Measurements from ENCODE around the gene ELP1. TPM values are rescaled to one million over a fixed set of nuclear protein-coding genes. Genes with fewer than 3 reads are reported as not detected.

ELP1 gene
- total RNA-seq, 4 donors from 2014 or later = 19.1 to 26.4 (median 22.9) TPM

- Histone ChIP-seq H3K27me3 (no peaks in the 10 kb centered on the region), H3K4me1 (no peaks in the 10 kb centered on the region), H3K27ac (no peak overlapping the region), H3K4me3 (no peak overlapping the region), H3K9me3 (peaks cover 0 to 8% (median 0%) of the 10 kb centered on the region in 4 donors), H3K36me3 (no peaks in the 10 kb centered on the region)
- no peak for DNase-seq
- TF ChIP-seq CTCF (IDR thresholded peaks at IDR 0.05) (no peak), POLR2A (IDR thresholded peaks at IDR 0.05) (no peak)
Measured at GRCh38 chr9:108823829-108824228, 110.1 kb downstream of the ELP1 start.

Small RNA genes lying within 50 kb of the gene (small RNA-seq; reads per million reads assigned to genes)
- 0 reads per million in 2 donors for gene AL359692.1

Other genes with a start within 250 kb of the ELP1 start
- gene ACTL7B, start 78.1 kb downstream of the ELP1 start, total RNA-seq = not detected
- gene ACTL7A, start 71.9 kb downstream of the ELP1 start, total RNA-seq = not detected
- gene ABITRAM, start 276 bp upstream of the ELP1 start, total RNA-seq = 10 to 100 TPM in 3 of 4 donors, 1 to 10 TPM in 1; 3.3 to 15.6 (median 11.2) TPM
- 10 to 100 TPM in 1 of 4 donors, 1 to 10 TPM in 3; 4.4 to 40.4 (median 6.2) TPM for gene CTNNAL1, start 79.4 kb upstream of the ELP1 start, total RNA-seq
- 10 to 100 TPM; 14.0 to 78.8 (median 68.3) TPM for gene TMEM245, start 185.8 kb upstream of the ELP1 start, total RNA-seq
- 1 to 10 TPM in 2 of 4 donors, under 1 TPM in 2; 0.80 to 3.8 (median 1.9) TPM for gene FRRS1L, start 233.1 kb upstream of the ELP1 start, total RNA-seq